Heart left ventricle (tissue), 16 donors: ENCODE measurements around the gene MTMR4. TPM values are rescaled to one million over a fixed set of nuclear protein-coding genes. Genes with fewer than 3 reads are reported as not detected.
"Not testable (repeated sequence)": the region's sequence is repeated elsewhere in the genome, so short reads cannot be mapped to it uniquely, and the experiment has no call there.

Experiments
- ATAC-seq, 4 donors: fragments of 200-7000 bp; cut with Tn5 transposase; one replicate each; pipeline ENCODE4 v1.9.1; 2020 to 2022; ENCODE audit warnings: moderate library complexity in 4 of 4, mild to moderate bottlenecking in 3 of 4, moderate number of reproducible peaks in 1 of 4
- DNase-seq, 5 donors: peaks; one replicate each; pipeline ENCODE4 v3.0.0-alpha.2; 2020
- H3K27ac ChIP-seq, 12 donors: fragments of 200-600 bp; sonication (generic) in 4 of 12; one replicate each; pipeline versions ENCODE4 v1.5.0 to v1.8.0; 2016 to 2022; ENCODE audit warnings: mild to moderate bottlenecking in 2 of 12
- H3K27me3 ChIP-seq, 9 donors: fragments of 200-600 bp; sonication (generic) in 2 of 9; one replicate each; pipeline versions ENCODE4 v1.5.1 to v1.8.0; 2016 to 2022; ENCODE audit warnings: mild to moderate bottlenecking in 3 of 9
- H3K36me3 ChIP-seq, 9 donors: fragments of 200-600 bp; sonication (generic) in 2 of 9; one replicate each; pipeline versions ENCODE4 v1.5.0 to v1.8.0; 2018 to 2022; ENCODE audit warnings: mild to moderate bottlenecking in 2 of 9
- H3K4me1 ChIP-seq, 12 donors: fragments of 200-600 bp; sonication (generic) in 4 of 12; one replicate each; pipeline versions ENCODE4 v1.5.0 to v1.8.0; 2016 to 2022; ENCODE audit warnings: mild to moderate bottlenecking in 3 of 12
- H3K4me3 ChIP-seq, 12 donors: fragments of 200-600 bp; sonication (generic) in 4 of 12; one replicate each; pipeline versions ENCODE4 v1.5.0 to v1.8.0; 2017 to 2022; ENCODE audit warnings: mild to moderate bottlenecking in 9 of 12, moderate library complexity in 4 of 12
- H3K9me3 ChIP-seq, 12 donors: fragments of 200-600 bp; sonication (generic) in 4 of 12; one replicate each; pipeline versions ENCODE4 v1.5.0 to v1.8.0; 2016 to 2022; ENCODE audit warnings: mild to moderate bottlenecking in 1 of 12
- POLR2A ChIP-seq, 2 donors: fragments of 450-650 bp; IDR thresholded peaks; one replicate each; pipeline ENCODE4 v1.6.1; 2017; ENCODE audit warnings: antibody characterized with exemption in 2 of 2, mild to moderate bottlenecking in 2 of 2, moderate library complexity in 2 of 2
- WGBS, 4 donors: extraction: QIAGEN DNeasy Blood & Tissue Kit in 2 of 4; methylation state at CpG; one replicate each; pipeline versions ENCODE4 v1.1.5 to v1.1.7; 2013 to 2018; 5-methylcytosine and 5-hydroxymethylcytosine counted together
- intact Hi-C, 10 donors: fragments of 100-400 bp; cut with DNase I; formaldehyde crosslinking; loops; one replicate each; pipeline versions ENCODE4 v1.11.1 to v1.14.2; 2022
- polyA plus RNA-seq, 2 donors: library from polyadenylated mRNA; stranded (reverse); fragments of 200-250 nt; gene quantifications; one replicate each; pipeline ENCODE4 v1.2.3, GENCODE V29; 2013
- total RNA-seq, 9 donors: library from RNA; depleted of rRNA in 2 of 9; stranded (reverse); fragments of >200 nt in 2 of 9; fragmentation: NEBNext Ultra II Directional in 3 of 9; extraction: Animal tissue kit (Norgen Biotek cat#: 25700) in 3 of 9; gene quantifications; one replicate each; pipeline versions ENCODE4 v1.1.0 to v1.2.4, GENCODE V29; 2016 to 2023
- TF ChIP-seq, protein P1 (sequence below), 12 donors: fragments of 200-600 bp; sonication (generic) in 4 of 12; IDR thresholded peaks; one replicate each; pipeline versions ENCODE4 v1.5.0 to v1.8.0; 2018 to 2022; ENCODE audit warnings: antibody characterized with exemption in 12 of 12, mild to moderate bottlenecking in 5 of 12
- donor health status: ischemic (EF 13 %, LVEDD 7.1; RV severe dilation, severe dysfunction).
- donor health status: healthy with polysubstance abuse.
- donor health status: DM: no; HTN: yes; CAD: no.
- donor health status: DM: no; HTN: no; CAD: no.
- donor health status: ischemic (EF 25% LVEDD 6.9; RV normal size, moderate dysfunction).
- donor health status: ischemic (EF 25% LVEDD 5.7; RV mildly dilated, moderate dysfunction).
- donor health status: healthy.
- donor health status: DM: yes; HTN: yes; CAD: no.
- donor health status: ischemic (EF 35%, LVEDD 5.7; RV mildly dilated, moderate dysfunction).
- donor health status: nonischemic (EF 11% LVEDD 7.7; RV severe dilation, severe dysfunction).
- donor health status: DM: yes; HTN: yes; CAD: no.
- donor health status: PGD.
- donor health status: ischemic (EF 29% LVEDD 5.4; RV normal size, mild dysfunction).
- donor health status: nonischemic (EF 23%, LVEDD 6.1; RV moderate dilation, normal function).

MTMR4 gene
- total and polyA plus RNA-seq, 11 donors = 9.1 to 24.9 (median 19.8) TPM

GRCh38 chr17:58491510-58492045, 22.9 kb downstream of the MTMR4 start:
- DNase-seq (no peak), ATAC-seq (no peak)
- no peak overlapping the region for H3K4me3 ChIP-seq
- 95 to 97% (median 96%) methylated on average over 6 of the region's 6 CpGs for WGBS, 4 donors
- peaks cover 0 to 92% (median 86%) of the 10 kb centered on the region in 9 donors for H3K36me3 ChIP-seq
- TF ChIP-seq, protein P1, sequence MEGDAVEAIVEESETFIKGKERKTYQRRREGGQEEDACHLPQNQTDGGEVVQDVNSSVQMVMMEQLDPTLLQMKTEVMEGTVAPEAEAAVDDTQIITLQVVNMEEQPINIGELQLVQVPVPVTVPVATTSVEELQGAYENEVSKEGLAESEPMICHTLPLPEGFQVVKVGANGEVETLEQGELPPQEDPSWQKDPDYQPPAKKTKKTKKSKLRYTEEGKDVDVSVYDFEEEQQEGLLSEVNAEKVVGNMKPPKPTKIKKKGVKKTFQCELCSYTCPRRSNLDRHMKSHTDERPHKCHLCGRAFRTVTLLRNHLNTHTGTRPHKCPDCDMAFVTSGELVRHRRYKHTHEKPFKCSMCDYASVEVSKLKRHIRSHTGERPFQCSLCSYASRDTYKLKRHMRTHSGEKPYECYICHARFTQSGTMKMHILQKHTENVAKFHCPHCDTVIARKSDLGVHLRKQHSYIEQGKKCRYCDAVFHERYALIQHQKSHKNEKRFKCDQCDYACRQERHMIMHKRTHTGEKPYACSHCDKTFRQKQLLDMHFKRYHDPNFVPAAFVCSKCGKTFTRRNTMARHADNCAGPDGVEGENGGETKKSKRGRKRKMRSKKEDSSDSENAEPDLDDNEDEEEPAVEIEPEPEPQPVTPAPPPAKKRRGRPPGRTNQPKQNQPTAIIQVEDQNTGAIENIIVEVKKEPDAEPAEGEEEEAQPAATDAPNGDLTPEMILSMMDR (IDR thresholded peaks at IDR 0.05) = no peak
- no peak for TF ChIP-seq POLR2A (IDR thresholded peaks at IDR 0.05)
- H3K9me3 ChIP-seq = no peaks in the 10 kb centered on the region
- H3K27me3 ChIP-seq = no peaks in the 10 kb centered on the region
- peaks cover 0 to 10% (median 0%) of the 10 kb centered on the region in 12 donors for H3K4me1 ChIP-seq
- H3K27ac ChIP-seq = no peak overlapping the region
- intact Hi-C loops = no loop called here

GRCh38 chr17:58488428-58488890, 26.0 kb downstream of the MTMR4 start:
- ATAC-seq = no peak
- H3K27ac ChIP-seq = no peak overlapping the region
- peaks cover 0 to 10% (median 0%) of the 10 kb centered on the region in 12 donors for H3K4me1 ChIP-seq
- H3K27me3 ChIP-seq = no peaks in the 10 kb centered on the region
- intact Hi-C loops = no loop called here
- H3K36me3 ChIP-seq = peaks cover 0 to 64% (median 55%) of the 10 kb centered on the region in 9 donors
- WGBS, 4 donors = 84 to 87% (median 87%) methylated on average over 21 to 26 of the region's 26 CpGs
- no peak for DNase-seq
- TF ChIP-seq POLR2A (IDR thresholded peaks at IDR 0.05) = no peak
- TF ChIP-seq, protein P1 (IDR thresholded peaks at IDR 0.05) = no peak
- H3K4me3 ChIP-seq = no peak overlapping the region
- no peaks in the 10 kb centered on the region for H3K9me3 ChIP-seq

DNA sequence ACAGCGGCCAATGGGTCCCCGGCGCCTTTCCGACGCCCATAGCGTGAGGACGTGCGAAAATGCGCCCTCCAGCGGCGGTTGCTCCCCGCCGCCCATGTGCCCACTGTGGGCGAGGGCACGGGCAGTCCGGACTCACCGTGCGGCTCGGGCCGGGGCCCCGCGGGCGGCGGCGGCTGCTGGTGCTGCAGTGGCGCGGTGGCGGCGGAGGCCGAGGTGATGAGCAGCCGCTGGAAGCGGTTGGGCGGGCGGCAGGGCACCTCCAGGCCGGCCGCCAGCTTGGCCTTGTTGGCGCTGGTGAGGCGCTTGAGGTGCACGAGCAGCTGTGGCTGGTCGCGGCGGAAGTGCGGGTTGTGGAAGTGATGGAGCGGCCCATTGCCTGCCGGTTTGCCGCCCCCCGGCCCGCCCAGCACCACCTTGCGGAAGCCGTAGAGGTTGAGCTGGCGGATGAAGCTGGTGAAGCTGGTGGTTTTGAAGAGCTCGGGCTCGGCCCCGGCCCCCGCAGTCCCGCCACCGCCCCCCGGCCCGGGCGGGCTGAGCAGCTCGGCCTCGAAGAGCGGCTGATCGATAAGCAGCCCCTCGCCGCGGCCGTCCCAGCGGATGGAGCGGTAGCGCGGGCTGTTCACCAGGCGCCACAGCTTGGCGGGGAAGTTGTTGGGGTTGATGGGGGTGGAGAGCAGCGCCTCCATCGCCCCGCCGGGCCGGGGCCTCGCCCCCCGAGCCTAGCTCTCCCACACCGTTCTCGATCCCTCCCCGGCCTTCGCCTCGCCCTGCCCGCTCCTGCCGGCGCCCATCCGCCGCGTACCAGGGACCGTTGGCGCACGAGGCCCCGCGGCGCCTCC, 26.6 kb downstream of the MTMR4 start, which contains the start of gene HSF5:
Gene HSF5 (minus strand): TSS at position 820 of the 839 bp plus-strand sequence. CDS start 134 bp downstream, at position 686.
- intact Hi-C loops = no loop called here
- H3K9me3 ChIP-seq = no peaks in the 10 kb centered on the region
- no peaks in the 10 kb centered on the region for H3K27me3 ChIP-seq
- ATAC-seq = peak in 2 of 4 donors; percentile 28 to 67
- H3K27ac ChIP-seq = no peak within 1 kb of the TSS
- peaks cover 0 to 58% (median 48%) of the 10 kb centered on the region in 9 donors for H3K36me3 ChIP-seq
- peak within 1 kb of the TSS in 1 of 12 donors; percentile 51 for H3K4me3 ChIP-seq
- peak in 2 of 5 donors; percentile 38 to 73 for DNase-seq
- WGBS, 4 donors = 57 to 73% (median 69%) methylated on average over 84 to 98 of the region's 98 CpGs
- H3K4me1 ChIP-seq = peaks cover 0 to 10% (median 0%) of the 10 kb centered on the region in 12 donors
- TF ChIP-seq, protein P1 (IDR thresholded peaks at IDR 0.05) = peak in 5 of 12 donors; percentile 10 to 28 (median 13)
- no peak for TF ChIP-seq POLR2A (IDR thresholded peaks at IDR 0.05)

- TF ChIP-seq, protein P1 (IDR thresholded peaks at IDR 0.05) = no peak
- no peak for TF ChIP-seq POLR2A (IDR thresholded peaks at IDR 0.05)
- peaks cover 0 to under 1% (median 0%) of the 10 kb centered on the region in 12 donors for H3K4me1 ChIP-seq
- 82 to 87% (median 85%) methylated on average over 3 of the region's 3 CpGs for WGBS, 4 donors
- ATAC-seq (no peak), DNase-seq (no peak)
- H3K27me3 ChIP-seq = no peaks in the 10 kb centered on the region
- intact Hi-C loops = no loop called here
- H3K36me3 ChIP-seq = peaks cover 0 to 26% (median 16%) of the 10 kb centered on the region in 9 donors
- H3K4me3 ChIP-seq = no peak overlapping the region
- no peaks in the 10 kb centered on the region for H3K9me3 ChIP-seq
- no peak overlapping the region for H3K27ac ChIP-seq
Observed at GRCh38 chr17:58484600-58484999, 29.8 kb downstream of the MTMR4 start.

DNA sequence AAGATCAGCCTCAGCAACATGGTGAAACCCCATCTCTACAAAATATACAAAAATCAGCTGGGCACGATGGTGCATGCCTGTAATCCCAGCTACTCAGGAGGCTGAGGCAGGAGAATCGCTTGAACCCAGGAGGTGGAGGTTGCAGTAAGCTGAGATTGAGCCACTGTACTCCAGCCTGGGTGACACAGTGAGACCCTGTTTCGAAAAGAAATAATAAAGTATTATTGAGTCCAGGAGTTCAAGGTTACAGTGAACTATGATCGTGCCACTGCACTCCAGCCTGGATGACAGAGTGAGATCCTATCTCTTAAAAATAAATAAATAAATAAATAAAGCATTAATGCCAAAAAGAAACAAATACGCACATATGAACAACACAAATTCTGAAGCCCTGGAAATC, 32.6 kb downstream of the MTMR4 start:
- H3K36me3 ChIP-seq, intact Hi-C loops, DNase-seq, H3K4me3 ChIP-seq, H3K27ac ChIP-seq, H3K9me3 ChIP-seq, H3K27me3 ChIP-seq, H3K4me1 ChIP-seq, ATAC-seq: not testable (repeated sequence)
- WGBS, 4 donors = 90 to 94% (median 91%) methylated on average over 5 of the region's 5 CpGs
